SK-N-SH treated with all-trans-retinoic acid at 6 μM for 48 hours (cell line): Measurements from ENCODE around the gene NTSR1.

Experiments used
- SNAI2 ChIP-seq: fragments of 250-450 bp; sonication (Bioruptor Pico); IDR thresholded peaks from 2 replicates; pipeline ENCODE4 v1.5.0; 2020; ENCODE audit warnings: mild to moderate bottlenecking, moderate library complexity
- ZFP3 ChIP-seq: fragments of 250-450 bp; sonication (Bioruptor Pico); IDR thresholded peaks from 2 replicates; pipeline ENCODE4 v1.5.0; 2020; ENCODE audit warnings: mild to moderate bottlenecking, moderate library complexity
- ZNF565 ChIP-seq: fragments of 450-650 bp; formaldehyde crosslinking; conservative IDR thresholded peaks from 2 replicates; pipeline ENCODE4 v1.5.0; 2020; ENCODE audit warnings: low read depth, mild to moderate bottlenecking, moderate library complexity
- ZNF8 ChIP-seq: fragments of 450-650 bp; formaldehyde crosslinking; IDR thresholded peaks from 2 replicates; pipeline ENCODE4 v1.5.0; 2020; ENCODE audit warnings: mild to moderate bottlenecking, moderate library complexity
- TF ChIP-seq, protein P1 (sequence below): fragments of 250-450 bp; sonication (Bioruptor Pico); IDR thresholded peaks from 2 replicates; pipeline ENCODE4 v1.8.0; 2021; ENCODE audit warnings: low read depth, mild to moderate bottlenecking, moderate library complexity, borderline replicate concordance

- no peak for TF ChIP-seq ZFP3 (CRISPR knock-in tag)
- no peak for TF ChIP-seq SNAI2 (CRISPR knock-in tag)
- TF ChIP-seq, protein P1, sequence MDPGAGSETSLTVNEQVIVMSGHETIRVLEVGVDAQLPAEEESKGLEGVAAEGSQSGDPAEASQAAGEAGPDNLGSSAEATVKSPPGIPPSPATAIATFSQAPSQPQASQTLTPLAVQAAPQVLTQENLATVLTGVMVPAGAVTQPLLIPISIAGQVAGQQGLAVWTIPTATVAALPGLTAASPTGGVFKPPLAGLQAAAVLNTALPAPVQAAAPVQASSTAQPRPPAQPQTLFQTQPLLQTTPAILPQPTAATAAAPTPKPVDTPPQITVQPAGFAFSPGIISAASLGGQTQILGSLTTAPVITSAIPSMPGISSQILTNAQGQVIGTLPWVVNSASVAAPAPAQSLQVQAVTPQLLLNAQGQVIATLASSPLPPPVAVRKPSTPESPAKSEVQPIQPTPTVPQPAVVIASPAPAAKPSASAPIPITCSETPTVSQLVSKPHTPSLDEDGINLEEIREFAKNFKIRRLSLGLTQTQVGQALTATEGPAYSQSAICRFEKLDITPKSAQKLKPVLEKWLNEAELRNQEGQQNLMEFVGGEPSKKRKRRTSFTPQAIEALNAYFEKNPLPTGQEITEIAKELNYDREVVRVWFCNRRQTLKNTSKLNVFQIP, result no peak
- no peak for TF ChIP-seq ZNF565 (CRISPR knock-in tag)
- TF ChIP-seq ZNF8, result no peak
Observed at GRCh38 chr20:62733891-62734290, 25.3 kb downstream of the NTSR1 start.
